Measurements from ENCODE around the gene NEK6.

DNA sequence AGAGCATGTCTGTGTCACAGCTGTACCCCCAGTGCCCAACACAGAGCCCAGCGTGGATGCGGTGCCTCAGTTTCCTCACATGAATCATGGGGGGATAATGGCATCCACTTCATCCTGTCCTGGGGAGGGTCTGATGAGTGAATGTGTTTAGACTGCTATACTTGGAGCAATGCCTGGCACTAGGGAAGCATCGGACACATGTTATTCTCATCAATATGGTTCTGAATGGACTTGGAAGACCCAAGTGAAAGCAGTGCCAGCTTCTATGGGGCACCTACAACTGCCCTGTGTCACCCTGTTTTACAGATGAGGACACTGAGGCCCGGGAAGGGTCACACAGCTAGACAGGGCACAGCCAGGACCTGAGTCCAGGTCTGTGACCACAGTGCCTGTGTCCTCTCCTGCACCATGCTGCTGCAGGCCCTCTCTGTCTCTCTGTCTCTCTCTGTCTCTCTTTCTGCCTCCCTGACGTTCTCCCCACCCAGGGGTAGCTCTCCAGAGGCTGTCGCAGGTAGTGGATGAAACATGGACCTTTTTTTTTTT, 42.3 kb upstream of the NEK6 start:
- TF ChIP-seq BCLAF1 (IDR thresholded peaks at IDR 0.05; ENCODE audit: borderline replicate concordance in 1 of 2, control insufficient read depth in 1 of 2, low read depth in 2 of 2, low read length in 1 of 2) (no peak), MAFK (IDR thresholded peaks at IDR 0.05; ENCODE audit: low read length) (no peak), TCFL5 (CRISPR knock-in tag; conservative IDR thresholded peaks at IDR 0.05) (no peak), EZH2 (IDR thresholded peaks at IDR 0.05; ENCODE audit: borderline replicate concordance, low read depth, low read length) (no peak), BHLHE40 (IDR thresholded peaks at IDR 0.05; ENCODE audit: low read length) (no peak), TCF7L2 (IDR thresholded peaks at IDR 0.05; ENCODE audit: low read depth, low read length) (no peak), BRF1 (IDR thresholded peaks at IDR 0.05; ENCODE audit: borderline replicate concordance, extremely low read depth, insufficient read length) (no peak)
- TF ChIP-seq, protein P1, sequence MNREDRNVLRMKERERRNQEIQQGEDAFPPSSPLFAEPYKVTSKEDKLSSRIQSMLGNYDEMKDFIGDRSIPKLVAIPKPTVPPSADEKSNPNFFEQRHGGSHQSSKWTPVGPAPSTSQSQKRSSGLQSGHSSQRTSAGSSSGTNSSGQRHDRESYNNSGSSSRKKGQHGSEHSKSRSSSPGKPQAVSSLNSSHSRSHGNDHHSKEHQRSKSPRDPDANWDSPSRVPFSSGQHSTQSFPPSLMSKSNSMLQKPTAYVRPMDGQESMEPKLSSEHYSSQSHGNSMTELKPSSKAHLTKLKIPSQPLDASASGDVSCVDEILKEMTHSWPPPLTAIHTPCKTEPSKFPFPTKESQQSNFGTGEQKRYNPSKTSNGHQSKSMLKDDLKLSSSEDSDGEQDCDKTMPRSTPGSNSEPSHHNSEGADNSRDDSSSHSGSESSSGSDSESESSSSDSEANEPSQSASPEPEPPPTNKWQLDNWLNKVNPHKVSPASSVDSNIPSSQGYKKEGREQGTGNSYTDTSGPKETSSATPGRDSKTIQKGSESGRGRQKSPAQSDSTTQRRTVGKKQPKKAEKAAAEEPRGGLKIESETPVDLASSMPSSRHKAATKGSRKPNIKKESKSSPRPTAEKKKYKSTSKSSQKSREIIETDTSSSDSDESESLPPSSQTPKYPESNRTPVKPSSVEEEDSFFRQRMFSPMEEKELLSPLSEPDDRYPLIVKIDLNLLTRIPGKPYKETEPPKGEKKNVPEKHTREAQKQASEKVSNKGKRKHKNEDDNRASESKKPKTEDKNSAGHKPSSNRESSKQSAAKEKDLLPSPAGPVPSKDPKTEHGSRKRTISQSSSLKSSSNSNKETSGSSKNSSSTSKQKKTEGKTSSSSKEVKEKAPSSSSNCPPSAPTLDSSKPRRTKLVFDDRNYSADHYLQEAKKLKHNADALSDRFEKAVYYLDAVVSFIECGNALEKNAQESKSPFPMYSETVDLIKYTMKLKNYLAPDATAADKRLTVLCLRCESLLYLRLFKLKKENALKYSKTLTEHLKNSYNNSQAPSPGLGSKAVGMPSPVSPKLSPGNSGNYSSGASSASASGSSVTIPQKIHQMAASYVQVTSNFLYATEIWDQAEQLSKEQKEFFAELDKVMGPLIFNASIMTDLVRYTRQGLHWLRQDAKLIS (CRISPR knock-in tag; IDR thresholded peaks at IDR 0.05) = no peak

All from K562 (cell line).